KMS-11 (cell line): ENCODE results near the gene ZBTB20.

Experiments used
- H2AFZ ChIP-seq: fragments of 200-600 bp; sonication (generic); 2 replicates; pipeline ENCODE4 v1.6.1; 2016; ENCODE audit warnings: antibody characterized with exemption, mixed run types, low read depth
- H3K27ac ChIP-seq: fragments of 200-600 bp; sonication (generic); 2 replicates; pipeline ENCODE4 v1.6.1; 2016; ENCODE audit warnings: mild to moderate bottlenecking, mixed run types
- H3K27me3 ChIP-seq: fragments of 200-600 bp; sonication (generic); 2 replicates; pipeline ENCODE4 v1.6.1; 2017; ENCODE audit warnings: mild to moderate bottlenecking, low read depth, mixed run types, moderate library complexity; ENCODE audit not compliant: insufficient read depth
- H3K36me3 ChIP-seq: fragments of 200-600 bp; sonication (generic); 2 replicates; pipeline ENCODE4 v1.6.1; 2017; ENCODE audit warnings: mild to moderate bottlenecking, mixed run types; ENCODE audit not compliant: insufficient read depth
- H3K4me1 ChIP-seq: fragments of 200-600 bp; sonication (generic); 2 replicates; pipeline ENCODE4 v1.6.1; 2016; ENCODE audit warnings: mild to moderate bottlenecking, low read depth, mixed run types; ENCODE audit not compliant: poor library complexity, severe bottlenecking
- H3K4me2 ChIP-seq: fragments of 200-600 bp; sonication (generic); 2 replicates; pipeline ENCODE4 v1.7.0; 2016; ENCODE audit warnings: mild to moderate bottlenecking, mixed run types
- H3K4me3 ChIP-seq: fragments of 200-600 bp; sonication (generic); IDR thresholded peaks from 2 replicates; pipeline ENCODE4 v1.6.1; 2017; ENCODE audit warnings: low read depth, low read length, mixed read lengths; ENCODE audit not compliant: insufficient read depth
- H3K79me2 ChIP-seq: fragments of 200-600 bp; sonication (generic); 2 replicates; pipeline ENCODE4 v1.6.1; 2016; ENCODE audit warnings: low read depth, mixed run types; ENCODE audit not compliant: insufficient read depth
- H3K9ac ChIP-seq: fragments of 200-600 bp; sonication (generic); 2 replicates; pipeline ENCODE4 v1.6.1; 2016; ENCODE audit warnings: mild to moderate bottlenecking, mixed run types
- H4K20me1 ChIP-seq: fragments of 200-600 bp; sonication (generic); 2 replicates; pipeline ENCODE4 v1.6.1; 2016; ENCODE audit warnings: mild to moderate bottlenecking, mixed run types; ENCODE audit not compliant: insufficient read depth
- CTCF ChIP-seq: fragments of 200-600 bp; sonication (generic); conservative IDR thresholded peaks from 2 replicates; pipeline ENCODE4 v1.6.1; 2017; ENCODE audit warnings: low read depth, mild to moderate bottlenecking, antibody characterized with exemption, low read length, moderate library complexity, mixed read lengths

Gene ZBTB20

GRCh38 chr3:114508208-114508607 lies 638.9 kb downstream of the ZBTB20 start:
- H3K4me2 ChIP-seq = no peak overlapping the region
- H3K4me1 ChIP-seq = no peaks in the 10 kb centered on the region
- no peaks in the 10 kb centered on the region for H3K36me3 ChIP-seq
- H2AFZ ChIP-seq = no peak overlapping the region
- no peaks in the 10 kb centered on the region for H3K79me2 ChIP-seq
- no peak overlapping the region for H3K27ac ChIP-seq
- H4K20me1 ChIP-seq = no peaks in the 10 kb centered on the region
- H3K4me3 ChIP-seq = no peak overlapping the region
- no peaks in the 10 kb centered on the region; the same call in 1 of the 2 replicates for H3K27me3 ChIP-seq
- no peak overlapping the region for H3K9ac ChIP-seq
- TF ChIP-seq CTCF = no peak

- H3K4me1 ChIP-seq = peaks cover 13% of the 10 kb centered on the region
- H3K79me2 ChIP-seq = no peaks in the 10 kb centered on the region
- TF ChIP-seq CTCF = no peak
Observed at GRCh38 chr3:114506591-114507300, 640.3 kb downstream of the ZBTB20 start.

GRCh38 chr3:114504941-114505628 lies 642.0 kb downstream of the ZBTB20 start:
- Histone ChIP-seq H2AFZ (no peak overlapping the region), H3K4me1 (peaks cover 24% of the 10 kb centered on the region), H3K4me3 (no peak overlapping the region), H4K20me1 (no peaks in the 10 kb centered on the region), H3K4me2 (no peak overlapping the region), H3K27ac (no peak overlapping the region), H3K79me2 (no peaks in the 10 kb centered on the region), H3K36me3 (no peaks in the 10 kb centered on the region), H3K27me3 (peaks cover 4% of the 10 kb centered on the region), H3K9ac (no peak overlapping the region)
- TF ChIP-seq CTCF = no peak

More at GRCh38 chr3:114506591-114507300, 640.3 kb downstream of the ZBTB20 start:
- no peak overlapping the region for H3K9ac ChIP-seq
- no peak overlapping the region for H3K4me3 ChIP-seq
- H3K27me3 ChIP-seq = no peaks in the 10 kb centered on the region; the same call in 1 of the 2 replicates
- no peaks in the 10 kb centered on the region for H4K20me1 ChIP-seq
- H3K4me2 ChIP-seq = no peak overlapping the region
- no peak overlapping the region for H2AFZ ChIP-seq
- H3K36me3 ChIP-seq = no peaks in the 10 kb centered on the region
- H3K27ac ChIP-seq = no peak overlapping the region

GRCh38 chr3:114502204-114502603 lies 644.9 kb downstream of the ZBTB20 start:
- Histone ChIP-seq H3K36me3 (no peaks in the 10 kb centered on the region), H3K4me1 (peaks cover 32% of the 10 kb centered on the region), H3K79me2 (no peaks in the 10 kb centered on the region), H2AFZ (no peak overlapping the region), H4K20me1 (no peaks in the 10 kb centered on the region), H3K9ac (no peak overlapping the region), H3K27ac (no peak overlapping the region), H3K27me3 (peaks cover 9% of the 10 kb centered on the region), H3K4me2 (peak overlapping the region; percentile 61), H3K4me3 (no peak overlapping the region)
- TF ChIP-seq CTCF = no peak
